Measurements from ENCODE around the gene CRAMP1.

DNA sequence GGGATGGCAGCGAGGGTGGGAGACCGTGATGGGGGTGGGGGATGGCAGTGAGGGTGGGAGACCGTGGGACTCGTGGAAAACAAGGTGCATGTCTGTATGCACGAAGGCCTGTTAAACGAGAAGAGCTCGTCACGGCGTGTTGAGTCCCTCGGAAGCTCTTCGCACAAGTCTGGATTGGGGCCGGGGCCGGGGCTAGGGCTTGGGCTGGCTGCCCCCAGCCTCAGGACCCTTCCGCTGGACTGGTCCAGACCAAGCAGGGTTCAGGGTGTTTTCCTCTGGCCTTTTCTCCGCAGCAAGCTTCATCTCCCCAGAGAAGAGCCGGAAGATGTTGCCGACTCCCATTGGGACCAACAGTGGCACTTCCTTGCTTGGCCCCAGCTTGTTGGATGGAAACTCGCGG is 58.2 kb downstream of the CRAMP1 start:
- TF ChIP-seq POLR2A (IDR thresholded peaks at IDR 0.05; ENCODE audit: low read depth, low read length), result no peak
- TF ChIP-seq, protein P1, sequence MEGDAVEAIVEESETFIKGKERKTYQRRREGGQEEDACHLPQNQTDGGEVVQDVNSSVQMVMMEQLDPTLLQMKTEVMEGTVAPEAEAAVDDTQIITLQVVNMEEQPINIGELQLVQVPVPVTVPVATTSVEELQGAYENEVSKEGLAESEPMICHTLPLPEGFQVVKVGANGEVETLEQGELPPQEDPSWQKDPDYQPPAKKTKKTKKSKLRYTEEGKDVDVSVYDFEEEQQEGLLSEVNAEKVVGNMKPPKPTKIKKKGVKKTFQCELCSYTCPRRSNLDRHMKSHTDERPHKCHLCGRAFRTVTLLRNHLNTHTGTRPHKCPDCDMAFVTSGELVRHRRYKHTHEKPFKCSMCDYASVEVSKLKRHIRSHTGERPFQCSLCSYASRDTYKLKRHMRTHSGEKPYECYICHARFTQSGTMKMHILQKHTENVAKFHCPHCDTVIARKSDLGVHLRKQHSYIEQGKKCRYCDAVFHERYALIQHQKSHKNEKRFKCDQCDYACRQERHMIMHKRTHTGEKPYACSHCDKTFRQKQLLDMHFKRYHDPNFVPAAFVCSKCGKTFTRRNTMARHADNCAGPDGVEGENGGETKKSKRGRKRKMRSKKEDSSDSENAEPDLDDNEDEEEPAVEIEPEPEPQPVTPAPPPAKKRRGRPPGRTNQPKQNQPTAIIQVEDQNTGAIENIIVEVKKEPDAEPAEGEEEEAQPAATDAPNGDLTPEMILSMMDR (IDR thresholded peaks at IDR 0.05; ENCODE audit: extremely low read depth in 1 of 2, insufficient read depth in 1 of 2, low read depth in 1 of 2, low read length in 2 of 2), result no peak
- TF ChIP-seq POLR2AphosphoS5 (IDR thresholded peaks at IDR 0.05; ENCODE audit: insufficient read depth, low read depth, low read length), result no peak
